CD4-positive, alpha-beta T cell (primary cell): ENCODE results near the gene CDYL. TPM values are rescaled to one million over a fixed set of nuclear protein-coding genes. Genes with fewer than 3 reads are reported as not detected.

Experiments used
- ATAC-seq: fragments of 200-7000 bp; cut with Tn5 transposase; one replicate; pipeline ENCODE4 v1.10.0; 2022; ENCODE audit warnings: mild to moderate bottlenecking; ENCODE audit not compliant: poor library complexity
- CTCF ChIA-PET: fragments of 350-600 bp; sonication (Branson Sonifier 250); formaldehyde crosslinking; loops from one replicate; lab custom pipeline; 2021; ENCODE audit warnings: antibody characterized with exemption, inconsistent platforms; lab: Charles Lee
- POLR2A ChIA-PET: fragments of 350-600 bp; sonication (Branson Sonifier 250); formaldehyde crosslinking; loops from one replicate; lab custom pipeline; 2021; ENCODE audit warnings: antibody characterized with exemption, inconsistent platforms; lab: Charles Lee
- DNase-seq, 14 experiments: peaks; one replicate each; pipeline ENCODE4 v3.0.0-alpha.2; 2013 to 2020; ENCODE audit warnings: mixed read lengths in 2 of 14
- H3K27ac ChIP-seq, 2 donors: one replicate each; pipeline versions ENCODE4 v1.5.1 to v1.7.0; 2013; ENCODE audit warnings: low read length in 2 of 2, low read depth in 1 of 2, mild to moderate bottlenecking in 1 of 2
- H3K27me3 ChIP-seq, 2 experiments: 1 replicate in 1 of 2; 2 replicates in 1 of 2; pipeline versions ENCODE4 v1.6.1 to v1.7.0; 2013; ENCODE audit warnings: low read length in 2 of 2, control low read depth in 1 of 2, mild to moderate bottlenecking in 1 of 2, moderate library complexity in 1 of 2; ENCODE audit not compliant: insufficient read depth in 2 of 2, control insufficient read depth in 1 of 2
- H3K36me3 ChIP-seq: one replicate; pipeline ENCODE4 v1.6.1; 2013; ENCODE audit warnings: low read length, control low read depth; ENCODE audit not compliant: insufficient read depth
- H3K4me1 ChIP-seq: one replicate; pipeline ENCODE4 v1.6.1; 2013; ENCODE audit warnings: low read length, control low read depth; ENCODE audit not compliant: insufficient read depth
- H3K4me3 ChIP-seq: one replicate; pipeline ENCODE4 v1.5.1; 2013; ENCODE audit warnings: mild to moderate bottlenecking, low read length, moderate library complexity
- H3K9me3 ChIP-seq, 2 experiments: 1 replicate in 1 of 2; 2 replicates in 1 of 2; pipeline versions ENCODE4 v1.6.1 to v1.7.0; 2013; ENCODE audit warnings: low read length in 2 of 2, mild to moderate bottlenecking in 2 of 2, control low read depth in 1 of 2, moderate library complexity in 1 of 2; ENCODE audit not compliant: control insufficient read depth in 1 of 2, insufficient read depth in 1 of 2
- H3K27ac Mint-ChIP-seq: one replicate; pipeline ENCODE4 v1.8.0; 2020; ENCODE audit warnings: mixed read lengths
- H3K27me3 Mint-ChIP-seq: one replicate; pipeline ENCODE4 v1.8.0; 2021; ENCODE audit warnings: mixed read lengths
- H3K36me3 Mint-ChIP-seq: one replicate; pipeline ENCODE4 v1.8.0; 2021; ENCODE audit warnings: low read depth, mixed read lengths
- H3K4me1 Mint-ChIP-seq: one replicate; pipeline ENCODE4 v1.8.0; 2021; ENCODE audit warnings: low read depth, mixed read lengths
- H3K4me3 Mint-ChIP-seq: one replicate; pipeline ENCODE4 v1.8.0; 2020; ENCODE audit warnings: mild to moderate bottlenecking, mixed read lengths
- H3K9me3 Mint-ChIP-seq: one replicate; pipeline ENCODE4 v1.8.0; 2020; ENCODE audit warnings: mixed read lengths
- CTCF ChIP-seq: fragments of 200-600 bp; IDR thresholded peaks from one replicate; pipeline ENCODE4 v1.8.0; 2022; ENCODE audit warnings: antibody characterized with exemption, mild to moderate bottlenecking
- intact Hi-C, 2 experiments: fragments of 100-400 bp; cut with DNase I in 1 of 2; cut with micrococcal nuclease in 1 of 2; formaldehyde crosslinking; loops; one replicate each; pipeline versions ENCODE4 v1.15.1 to v1.9.0; 2023 to 2025; cut with DNase I, micrococcal nuclease
- total RNA-seq, 174 experiments: library from RNA in 2 of 174; stranded (reverse) in 2 of 174; gene quantifications; one replicate each; pipeline ENCODE4 v1.2.3 and lab custom pipeline; 2021 to 2026

CDYL gene
- total RNA-seq, 2 experiments from 2014 or later = 23.8 to 23.9 TPM

DNA sequence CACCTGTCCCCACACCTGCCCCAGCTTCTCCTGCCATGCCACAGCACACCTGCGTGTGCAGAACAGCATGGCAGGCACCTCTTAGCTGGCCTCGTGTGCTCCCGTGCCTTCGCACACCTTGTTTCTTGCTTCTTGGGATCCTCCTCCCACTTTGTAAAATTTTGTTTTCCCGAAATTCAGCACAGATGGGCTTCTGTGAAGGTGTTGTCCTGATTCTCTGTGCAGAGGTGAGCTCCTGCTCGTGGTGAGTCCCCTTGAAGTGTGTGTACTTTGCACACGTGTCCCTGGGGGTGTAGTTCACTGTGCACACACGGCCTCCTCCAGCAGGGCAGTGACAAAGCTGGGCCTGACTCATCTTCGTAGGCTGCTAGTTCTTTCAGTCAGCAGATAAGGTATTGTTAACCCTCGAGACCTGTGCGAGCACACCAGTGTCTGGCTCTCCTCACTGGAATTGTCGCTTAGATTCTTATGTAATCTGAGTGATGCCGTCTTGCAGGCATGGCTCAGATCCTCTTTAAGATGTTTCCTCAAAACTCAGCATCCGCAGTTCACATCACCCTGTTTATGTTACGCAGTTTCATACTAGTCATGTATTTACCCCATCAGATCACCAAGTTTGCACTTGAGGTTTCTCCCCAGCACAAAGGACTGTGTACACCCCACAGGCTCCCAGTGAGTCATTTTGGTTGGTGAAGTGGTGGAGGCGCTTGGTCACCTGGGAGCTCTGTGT lies 77.7 kb downstream of the CDYL start:
- Mint-ChIP-seq H3K27me3 (no peaks in the 10 kb centered on the region), H3K4me1 (peaks cover 88% of the 10 kb centered on the region), H3K4me3 (no peak overlapping the region), H3K27ac (no peak overlapping the region), H3K9me3 (no peaks in the 10 kb centered on the region), H3K36me3 (peaks cover 28% of the 10 kb centered on the region)
- no peak overlapping the region for H3K27ac ChIP-seq
- H3K27me3 ChIP-seq = no peaks in the 10 kb centered on the region
- H3K36me3 ChIP-seq = no peaks in the 10 kb centered on the region
- ATAC-seq (no peak), DNase-seq (no peak)
- TF ChIP-seq CTCF = no peak
- CTCF ChIA-PET = no interaction called here
- peaks cover 0 to 5% of the 10 kb centered on the region in 2 experiments for H3K9me3 ChIP-seq
- no peak overlapping the region for H3K4me3 ChIP-seq
- peaks cover 10% of the 10 kb centered on the region for H3K4me1 ChIP-seq
- POLR2A ChIA-PET = interaction anchor here (0.6 kb wide), 1 partner anchor 62 kb away, joined by 3 read pairs; no protein-coding TSS in a partner anchor
- intact Hi-C loops = no loop called here

- Histone ChIP-seq H3K4me3 (no peak overlapping the region), H3K27ac (no peak overlapping the region), H3K4me1 (peaks cover 10% of the 10 kb centered on the region), H3K27me3 (no peaks in the 10 kb centered on the region), H3K36me3 (no peaks in the 10 kb centered on the region), H3K9me3 (peaks cover 0 to 5% of the 10 kb centered on the region in 2 experiments)
- H3K27ac Mint-ChIP-seq = no peak overlapping the region
- DNase-seq = no peak
- H3K9me3 Mint-ChIP-seq = no peaks in the 10 kb centered on the region
- intact Hi-C loops = no loop called here
- no peak for ATAC-seq
- H3K4me1 Mint-ChIP-seq = peaks cover 81% of the 10 kb centered on the region
- peaks cover 48% of the 10 kb centered on the region for H3K36me3 Mint-ChIP-seq
- ChIA-PET POLR2A (no interaction called here), CTCF (no interaction called here)
- no peak for TF ChIP-seq CTCF
- no peak overlapping the region for H3K4me3 Mint-ChIP-seq
- no peaks in the 10 kb centered on the region for H3K27me3 Mint-ChIP-seq
Observed at GRCh38 chr6:4856785-4857184, 80.6 kb downstream of the CDYL start.

GRCh38 chr6:4858194-4859015 lies 82.2 kb downstream of the CDYL start:
- H3K4me3 ChIP-seq = no peak overlapping the region
- peaks cover 10% of the 10 kb centered on the region for H3K4me1 ChIP-seq
- intact Hi-C loops = no loop called here
- peaks cover 54% of the 10 kb centered on the region for H3K36me3 Mint-ChIP-seq
- H3K36me3 ChIP-seq = no peaks in the 10 kb centered on the region
- no peaks in the 10 kb centered on the region for H3K27me3 ChIP-seq
- H3K9me3 ChIP-seq = peaks cover 0 to 8% of the 10 kb centered on the region in 2 experiments
- TF ChIP-seq CTCF = no peak
- H3K27ac Mint-ChIP-seq = no peak overlapping the region
- no peaks in the 10 kb centered on the region for H3K27me3 Mint-ChIP-seq
- DNase-seq (no peak), ATAC-seq (no peak)
- H3K9me3 Mint-ChIP-seq = no peaks in the 10 kb centered on the region
- no peak overlapping the region for H3K4me3 Mint-ChIP-seq
- CTCF ChIA-PET = no interaction called here
- H3K27ac ChIP-seq = no peak overlapping the region
- H3K4me1 Mint-ChIP-seq = peaks cover 67% of the 10 kb centered on the region
- POLR2A ChIA-PET = no interaction called here
